GM18868 (cell line): ENCODE data around the gene ZNF880.
A peak's percentile ranks its signal among the peaks of the same experiment; 100 is the strongest.
"Not testable (repeated sequence)": the region's sequence is repeated elsewhere in the genome, so short reads cannot be mapped to it uniquely, and the experiment has no call there.

Source experiments
- ATAC-seq: cut with Tn5 transposase; IDR thresholded peaks from one replicate; pipeline ENCODE4 v1.9.1; 2021; ENCODE audit warnings: mild to moderate bottlenecking, moderate library complexity; ENCODE audit not compliant: unreplicated experiment

The ZNF880 gene

DNA sequence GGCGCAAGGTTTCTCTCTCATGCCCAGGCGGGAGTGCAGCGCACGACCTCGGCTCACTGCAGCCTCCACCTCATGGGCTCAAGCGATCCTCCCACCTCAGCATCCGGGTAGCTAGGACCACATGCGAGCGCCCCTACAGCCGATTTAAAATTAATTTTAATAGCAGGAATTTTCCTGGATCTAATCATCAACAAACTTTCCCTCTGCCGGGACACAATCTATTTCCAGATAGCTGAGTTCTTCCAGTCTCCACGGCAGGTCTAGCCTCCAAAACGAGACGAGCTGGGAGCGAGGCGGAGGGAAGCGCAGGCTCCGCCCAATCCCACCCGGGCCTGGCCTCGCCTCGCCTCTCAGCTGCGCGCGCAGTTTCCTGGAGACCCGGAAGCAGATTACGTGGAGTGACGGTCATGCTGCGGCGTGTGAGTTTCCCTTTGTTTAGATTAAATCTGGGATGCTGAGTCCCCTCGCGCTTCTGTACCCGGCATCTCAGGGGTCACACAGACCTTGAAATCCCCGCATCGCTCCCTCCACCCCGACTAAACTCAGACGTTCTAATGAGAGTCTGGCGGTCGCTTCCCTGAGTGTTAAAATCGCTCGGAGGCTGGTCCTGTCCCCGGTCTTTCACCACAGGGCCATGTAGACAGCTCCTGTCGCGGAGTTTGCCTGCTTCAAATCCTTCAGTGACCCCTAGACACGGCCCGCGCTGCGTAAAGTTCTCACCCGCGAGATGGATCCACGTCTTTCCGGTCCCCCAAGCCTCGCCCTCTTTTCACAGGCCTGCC is at the start of gene ZNF880:
Gene ZNF880, plus strand, starts transcription at position 365 of the 782 bp plus-strand sequence. Its CDS starts 43 bp downstream, at position 408.
- no peak for ATAC-seq

DNA sequence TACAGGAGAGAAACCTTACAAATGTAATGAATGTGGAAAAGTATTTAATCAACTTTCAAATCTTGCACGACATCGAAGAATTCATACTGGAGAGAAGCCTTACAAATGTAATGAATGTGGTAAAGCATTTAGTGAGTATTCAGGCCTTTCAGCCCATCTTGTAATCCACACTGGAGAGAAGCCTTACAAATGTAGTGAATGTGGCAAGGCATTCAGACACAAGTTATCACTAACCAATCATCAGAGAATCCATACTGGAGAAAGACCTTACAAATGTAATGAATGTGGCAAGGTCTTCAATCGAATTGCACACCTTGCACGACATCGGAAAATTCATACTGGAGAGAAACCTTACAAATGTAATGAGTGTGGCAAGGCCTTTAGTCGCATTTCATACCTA is 47.3 kb upstream of the ZNF880 start:
- no peak for ATAC-seq

DNA sequence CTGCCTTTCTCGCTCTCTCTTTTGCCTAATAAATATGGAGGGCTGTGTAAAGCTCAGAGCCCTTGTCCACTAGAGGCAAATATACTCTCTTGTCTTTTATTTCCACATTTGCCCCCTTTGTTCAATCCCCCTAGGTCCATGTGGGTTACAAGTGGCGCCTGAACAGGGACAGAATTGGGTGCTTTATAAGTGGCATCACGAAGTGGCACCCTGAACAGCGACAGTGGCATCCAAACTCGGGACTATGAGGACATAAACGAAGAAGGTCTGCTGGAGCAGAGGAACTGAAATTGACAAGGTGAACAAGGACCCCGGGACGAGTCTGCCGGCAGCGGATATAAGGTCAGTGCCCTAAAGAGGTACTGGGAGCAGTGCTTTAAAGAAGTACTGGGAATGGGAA is 38.0 kb upstream of the ZNF880 start:
- ATAC-seq, result no peak

DNA sequence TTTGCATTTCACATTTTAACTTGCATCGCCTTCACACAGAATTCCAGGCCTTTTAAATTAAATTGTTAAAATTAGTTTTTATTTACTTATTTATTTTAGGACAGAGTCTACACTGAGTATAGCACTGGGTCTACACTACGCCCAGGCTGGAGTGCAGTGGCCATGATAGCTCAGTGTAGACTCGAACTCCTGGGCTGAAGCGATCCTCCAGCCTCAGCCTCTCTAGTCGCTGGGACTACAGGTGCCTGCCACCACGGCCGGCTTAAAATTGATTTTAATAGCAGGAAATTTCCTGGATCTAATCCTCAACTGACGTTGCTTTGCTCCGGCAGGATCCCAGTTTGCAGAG is 34.0 kb upstream of the ZNF880 start:
- peak; percentile 12 for ATAC-seq

DNA sequence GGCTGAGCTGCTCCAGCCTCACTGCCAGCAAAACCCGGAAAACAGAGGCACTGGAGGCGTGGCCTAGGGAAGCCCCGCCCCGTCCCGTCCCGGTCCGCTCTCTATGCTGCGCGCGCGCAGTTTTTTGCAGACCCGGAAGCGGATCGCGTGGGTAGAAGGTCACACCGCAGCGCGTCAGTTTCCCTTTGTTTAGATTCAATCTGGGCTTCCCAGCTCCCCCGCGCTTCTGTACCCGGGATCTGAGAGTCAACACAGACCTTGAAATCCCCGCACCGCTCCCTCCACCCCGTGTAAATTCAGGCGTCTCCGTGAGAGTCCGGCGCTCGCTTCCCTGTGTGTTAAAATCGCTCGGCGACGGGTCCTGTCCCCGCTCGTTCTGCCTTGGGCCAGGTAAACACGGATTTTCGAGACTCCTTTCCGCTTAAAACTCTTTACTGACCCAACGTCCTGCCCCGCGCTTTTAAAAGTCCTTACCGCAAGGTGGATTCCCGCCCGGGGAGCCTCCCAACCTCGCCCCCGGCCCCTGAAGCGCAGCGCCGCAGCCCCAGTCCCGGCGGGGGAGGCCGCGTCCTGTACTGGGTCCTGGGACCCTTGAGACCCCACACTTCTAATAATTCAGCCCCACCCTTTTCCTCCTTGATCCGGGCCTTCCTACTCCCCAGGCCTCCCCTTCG is 33.5 kb upstream of the ZNF880 start, which contains the start of gene ZNF610:
Gene ZNF610, plus strand, starts transcription at position 127 of the 674 bp plus-strand sequence. CDS start 12,930 bp downstream, outside the sequence.
- ATAC-seq, result peak; percentile 54

DNA sequence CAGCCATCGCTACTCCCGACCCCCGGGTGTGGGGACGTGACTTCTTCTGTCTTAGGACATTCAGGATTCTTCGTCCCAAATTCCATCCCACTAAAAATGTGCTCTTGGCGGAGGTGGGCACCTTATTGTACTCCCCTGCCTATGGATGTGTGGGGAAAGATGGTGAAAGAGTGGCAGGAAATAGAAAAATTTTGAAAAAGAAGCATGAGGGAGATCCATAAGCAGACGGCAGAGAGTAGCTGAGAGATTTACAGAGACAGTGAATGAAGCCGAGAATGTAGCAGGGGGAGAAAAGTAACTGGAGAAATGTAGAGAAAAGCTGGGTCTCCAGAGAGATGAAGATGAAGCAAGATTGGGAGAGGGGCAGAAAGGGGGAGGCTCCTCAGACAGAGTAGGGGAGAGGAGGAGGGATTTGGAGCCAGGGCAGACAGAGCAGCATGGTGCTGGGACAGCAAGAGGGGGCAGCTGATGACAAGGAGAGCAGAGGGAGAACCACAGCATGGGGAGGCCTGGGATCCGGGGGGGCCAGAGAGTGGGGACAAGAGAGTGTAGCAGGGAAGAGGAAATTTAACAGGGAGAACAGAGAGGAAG is 32.8 kb upstream of the ZNF880 start:
- ATAC-seq, result no peak

DNA sequence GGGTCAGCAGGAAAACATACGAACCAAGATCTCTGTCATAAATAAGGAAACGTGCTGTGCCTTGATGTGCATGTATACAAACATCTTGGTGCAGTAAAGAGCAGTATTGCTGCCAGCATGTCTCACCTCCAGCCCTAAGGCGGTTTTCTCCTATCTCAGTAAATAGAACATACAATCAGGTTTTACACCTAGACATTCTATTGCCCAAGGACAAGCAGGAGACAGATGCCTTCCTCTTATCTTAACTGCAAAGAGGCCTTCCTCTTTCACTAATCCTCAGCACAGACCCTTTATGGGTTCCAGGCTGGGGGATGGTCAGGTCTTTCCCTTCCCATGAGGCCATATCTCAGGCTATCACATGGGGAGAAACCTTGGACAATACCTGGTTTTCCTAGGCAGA is 30.7 kb upstream of the ZNF880 start:
- ATAC-seq, result not testable (repeated sequence)

DNA sequence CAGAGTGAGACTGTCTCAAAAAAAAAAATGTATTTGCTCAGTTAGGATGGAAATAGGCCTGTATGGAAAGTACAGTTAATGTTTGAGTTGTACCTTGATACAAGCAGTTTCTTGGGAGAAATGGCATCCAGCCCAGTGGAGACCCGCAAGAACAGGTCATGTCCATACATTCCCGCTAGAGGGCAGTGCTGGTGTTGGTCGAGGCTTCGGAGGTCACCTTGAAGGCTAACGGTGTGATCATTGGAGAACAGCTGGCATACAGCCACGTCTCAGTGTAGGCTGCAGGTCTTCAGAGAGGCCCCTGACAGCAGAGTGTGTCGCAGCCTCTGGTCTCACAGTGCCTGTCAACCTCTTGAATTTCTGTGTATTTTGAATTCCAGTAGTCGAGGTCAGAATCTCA is 26.2 kb upstream of the ZNF880 start:
- ATAC-seq, result no peak

DNA sequence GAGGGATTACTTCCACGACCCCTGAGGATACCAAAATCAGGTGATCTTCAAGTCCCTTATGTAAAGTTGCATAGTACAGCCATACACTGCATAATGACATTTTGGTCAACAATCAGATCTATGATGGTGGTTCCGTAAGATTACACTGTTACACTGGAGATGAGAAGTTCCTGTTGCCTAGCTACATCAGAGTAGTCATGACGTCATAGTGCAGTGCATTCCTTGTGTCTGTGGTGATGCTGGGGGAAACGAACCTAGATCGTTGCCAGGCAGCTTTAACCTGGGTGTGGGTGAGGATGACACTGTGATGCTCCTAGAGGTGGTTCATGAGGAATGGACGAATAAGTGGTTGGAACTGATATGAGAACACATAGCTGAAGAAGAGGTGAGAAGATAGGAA is 24.6 kb upstream of the ZNF880 start:
- no peak for ATAC-seq

DNA sequence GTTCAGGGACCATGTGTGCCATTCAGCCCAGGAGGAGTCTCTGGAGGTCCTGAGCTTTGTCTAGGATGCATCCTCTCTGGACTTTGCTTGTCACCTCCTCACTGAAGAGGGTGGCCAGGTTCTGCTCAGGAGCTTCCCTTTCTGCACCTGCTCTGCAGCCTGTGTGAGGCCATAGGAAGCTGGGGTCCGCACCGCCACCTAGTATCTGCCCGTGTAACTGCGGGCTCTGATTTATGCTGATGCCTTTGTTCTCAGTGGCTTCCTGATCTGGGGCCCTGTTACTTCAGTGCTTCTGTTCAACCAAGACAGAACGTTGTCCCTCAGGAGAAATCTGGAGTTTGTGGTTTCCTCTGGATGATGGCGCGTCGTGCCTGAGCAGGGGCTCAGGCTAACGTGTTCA is 18.2 kb upstream of the ZNF880 start:
- ATAC-seq, result no peak

DNA sequence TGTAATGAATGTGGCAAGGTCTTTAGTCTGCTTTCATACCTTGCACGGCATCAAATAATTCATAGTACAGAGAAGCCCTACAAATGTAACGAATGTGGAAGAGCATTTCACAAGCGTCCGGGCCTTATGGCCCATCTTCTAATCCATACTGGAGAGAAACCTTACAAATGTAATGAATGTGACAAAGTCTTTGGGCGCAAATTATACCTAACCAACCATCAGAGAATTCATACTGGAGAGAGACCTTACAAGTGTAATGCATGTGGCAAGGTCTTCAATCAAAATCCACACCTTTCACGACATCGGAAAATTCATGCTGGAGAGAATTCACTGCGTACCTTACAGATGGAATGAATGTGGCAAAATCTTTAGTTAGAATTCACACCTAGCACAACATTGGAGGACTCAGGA is 3.3 kb upstream of the ZNF880 start:
- no peak for ATAC-seq

DNA sequence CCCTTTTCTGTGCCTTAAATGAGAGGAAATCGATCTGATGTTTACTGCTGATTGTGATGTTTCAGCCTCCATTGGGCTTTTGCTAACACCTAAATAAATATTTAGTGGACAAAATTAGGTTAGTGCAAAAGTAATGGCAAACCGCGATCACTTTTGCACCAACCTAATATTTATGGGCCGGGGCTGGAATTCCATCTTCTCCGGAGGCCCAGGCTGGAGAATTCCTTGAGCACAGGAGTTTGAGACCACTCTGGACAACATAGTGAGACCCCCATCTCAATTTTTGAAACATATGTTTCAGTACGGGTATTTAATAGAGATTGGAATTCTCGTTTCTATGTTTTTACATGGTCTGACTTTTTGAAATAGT is 603 bp downstream of the ZNF880 start:
- no peak for ATAC-seq

DNA sequence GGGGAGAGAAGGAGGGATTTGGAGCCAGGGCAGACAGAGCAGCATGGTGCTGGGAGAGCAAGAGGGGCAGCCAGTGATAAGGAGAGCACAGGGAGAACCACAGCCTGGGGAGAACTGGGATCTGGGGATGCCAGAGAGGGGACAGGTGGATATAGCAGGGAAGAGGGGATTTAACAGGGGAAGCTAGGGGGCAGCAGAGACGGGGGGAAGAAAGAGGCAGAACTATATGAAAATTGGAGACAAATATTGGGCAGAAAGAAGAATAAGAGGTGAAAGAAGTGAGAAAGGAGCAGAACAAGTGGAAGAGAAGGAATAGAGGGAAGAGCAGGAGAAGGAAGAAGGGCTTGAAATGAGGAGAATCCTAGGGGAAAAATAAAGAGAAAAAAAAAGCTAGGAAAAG is 21.4 kb downstream of the ZNF880 start:
- no peak for ATAC-seq

DNA sequence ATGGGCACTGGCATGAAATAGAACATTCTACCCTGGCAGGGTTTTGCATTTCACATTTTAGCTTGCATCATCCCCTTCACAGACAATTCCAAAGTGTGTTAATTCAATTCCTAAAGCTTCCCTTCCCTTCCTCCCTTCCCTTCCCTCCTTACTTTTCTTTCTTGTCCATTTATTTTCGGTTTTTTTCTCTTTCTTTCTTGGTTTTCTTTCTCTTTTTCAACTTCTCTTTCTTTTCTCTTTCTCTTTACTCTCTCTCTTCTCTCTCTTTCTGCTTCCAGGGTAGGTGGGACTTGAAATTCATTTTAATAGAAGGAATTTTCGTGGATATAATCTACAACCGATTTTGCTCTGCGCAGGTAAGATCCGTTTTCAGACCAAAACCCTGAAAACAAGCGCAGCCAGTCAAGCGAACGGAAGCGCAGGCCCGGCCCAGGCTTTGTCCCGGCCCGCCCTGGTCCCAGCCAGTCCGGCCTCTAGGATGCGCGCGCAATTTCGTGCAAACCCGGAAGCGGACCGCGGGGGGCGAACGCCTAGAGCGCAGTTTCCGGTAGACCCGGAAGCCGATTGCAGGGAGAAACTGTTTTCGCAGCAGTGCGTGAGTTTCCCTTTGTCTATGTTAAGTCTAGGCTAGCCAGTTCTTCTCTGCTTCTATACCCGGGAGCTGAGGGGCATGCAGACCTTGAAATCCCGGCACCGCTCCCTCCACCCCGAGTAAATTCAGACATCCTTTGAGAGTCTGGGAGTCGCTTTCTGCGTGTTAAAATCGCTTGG is 27.8 kb downstream of the ZNF880 start, which contains the start of gene ZNF528:
Gene ZNF528, plus strand, starts transcription at position 540 of the 771 bp plus-strand sequence. CDS start 4,165 bp downstream, outside the sequence.
- ATAC-seq, result no peak

DNA sequence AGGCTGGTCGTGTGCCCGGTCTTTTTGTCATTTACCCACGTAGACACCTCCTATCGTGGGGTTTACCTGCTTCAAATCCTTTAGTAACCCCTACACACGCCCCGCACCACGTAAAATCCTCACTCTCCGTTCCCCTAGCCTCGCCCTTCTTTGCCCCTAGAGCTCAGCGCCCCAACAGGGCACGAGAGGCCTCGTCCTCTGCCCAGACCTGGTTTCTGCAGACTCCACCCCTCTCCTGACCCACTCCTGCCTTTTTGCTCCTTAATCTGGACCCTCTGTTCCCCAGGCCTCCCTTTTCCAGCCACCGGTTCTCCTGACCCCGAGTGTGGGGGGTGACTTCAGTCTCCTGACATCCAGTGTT is 28.3 kb downstream of the ZNF880 start:
- no peak for ATAC-seq

DNA sequence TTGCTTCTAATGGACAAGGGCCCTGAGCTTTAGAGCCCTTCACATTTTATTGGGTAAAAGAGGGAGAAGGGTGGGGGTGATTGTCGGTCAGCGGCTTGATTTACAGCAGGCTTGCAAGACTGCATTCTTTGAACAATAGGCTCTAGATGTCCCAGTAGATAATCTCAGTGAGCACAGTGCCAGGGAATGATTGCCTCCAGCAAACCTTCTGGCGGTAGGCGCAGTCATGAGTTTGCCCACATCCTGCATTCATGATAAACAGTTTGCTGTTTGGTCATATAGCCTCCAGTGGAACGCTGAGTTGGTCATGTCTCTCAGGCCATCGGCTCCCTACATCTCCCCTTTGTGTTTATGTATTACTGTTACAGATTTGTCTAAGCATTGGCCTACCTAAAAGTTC is 40.6 kb downstream of the ZNF880 start:
- ATAC-seq, result no peak

DNA sequence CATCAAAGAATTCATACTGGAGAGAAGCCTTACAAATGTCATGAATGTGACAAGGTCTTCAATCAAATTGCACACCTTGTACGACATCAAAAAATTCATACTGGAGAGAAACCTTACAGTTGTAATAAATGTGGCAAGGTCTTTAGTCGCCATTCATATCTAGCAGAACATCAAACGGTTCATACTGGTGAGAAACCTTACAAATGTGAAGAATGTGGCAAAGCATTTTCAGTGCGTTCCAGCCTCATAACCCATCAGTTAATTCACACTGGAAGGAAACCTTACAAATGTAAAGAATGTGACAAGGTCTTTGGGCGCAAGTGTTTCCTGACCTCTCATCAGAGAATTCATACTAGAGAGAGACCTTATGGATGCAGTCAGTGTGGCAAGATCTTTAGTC is 46.0 kb downstream of the ZNF880 start:
- ATAC-seq, result no peak

DNA sequence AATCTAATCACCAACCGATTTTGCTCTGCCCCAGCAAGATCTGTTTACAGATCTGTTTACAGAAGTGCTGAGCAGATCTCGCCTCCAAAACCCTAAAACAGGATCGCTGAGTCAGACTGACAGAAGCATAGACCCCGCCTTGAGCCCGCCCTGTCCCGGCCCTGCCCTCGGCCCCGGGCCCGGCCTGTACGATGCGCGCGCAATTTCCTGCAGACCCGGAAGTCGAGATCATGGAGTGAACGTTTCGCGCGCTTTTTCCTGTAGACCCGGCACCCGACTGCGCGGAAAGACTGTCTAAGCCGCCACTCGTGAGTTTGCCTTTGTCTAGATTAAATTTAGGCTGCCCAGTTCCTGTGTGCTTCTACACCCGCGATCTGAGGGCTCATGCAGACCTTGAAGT is 59.2 kb downstream of the ZNF880 start, which contains the start of gene ZNF534:
Gene ZNF534, plus strand, starts transcription at position 212 of the 400 bp plus-strand sequence. CDS start 2,327 bp downstream, outside the sequence.
- no peak for ATAC-seq
